Measurements from ENCODE around the gene RFXANK.

DNA sequence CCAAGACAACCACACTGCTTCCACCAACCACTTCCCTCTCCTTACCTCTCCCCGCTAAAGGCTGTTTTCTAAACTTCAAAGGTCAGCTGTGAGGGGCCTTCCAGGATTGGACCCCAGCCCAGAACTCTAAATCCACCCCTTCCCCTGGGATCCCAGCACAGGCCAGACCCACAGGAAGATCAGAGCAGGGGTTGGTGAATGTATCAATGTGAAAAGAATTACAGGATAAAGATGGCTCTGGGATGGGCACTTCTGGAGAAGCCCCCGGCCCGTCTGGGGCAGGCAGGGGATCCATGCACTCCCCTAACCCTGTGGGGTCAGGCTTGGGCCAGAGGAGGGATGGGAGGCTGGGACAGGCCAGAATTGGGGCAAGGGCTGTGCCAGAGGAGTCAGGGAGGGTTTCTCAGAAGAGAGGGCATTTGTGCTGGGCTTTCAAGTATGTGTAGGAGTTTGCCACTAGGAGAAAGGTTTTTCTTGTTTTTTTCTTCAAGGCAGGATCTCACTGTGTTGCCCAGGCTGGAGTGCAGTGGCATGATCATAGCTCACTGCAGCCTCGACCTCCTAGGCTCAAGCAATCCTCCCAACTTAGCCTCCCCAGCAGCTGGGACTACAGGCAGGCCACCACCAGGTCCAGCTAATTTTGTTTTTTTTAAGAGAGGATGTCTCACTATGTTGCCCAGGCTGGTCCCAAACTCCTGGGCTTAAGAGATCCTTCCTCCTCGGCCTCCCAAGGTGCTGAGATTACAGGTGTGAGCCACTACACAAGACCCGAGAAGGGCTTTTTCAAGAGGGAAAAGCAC is 21.0 kb upstream of the RFXANK start:
- TF ChIP-seq EZH2 (IDR thresholded peaks at IDR 0.05; ENCODE audit: borderline replicate concordance, low read depth, low read length, severe bottlenecking) = no peak
- TF ChIP-seq, protein P1, sequence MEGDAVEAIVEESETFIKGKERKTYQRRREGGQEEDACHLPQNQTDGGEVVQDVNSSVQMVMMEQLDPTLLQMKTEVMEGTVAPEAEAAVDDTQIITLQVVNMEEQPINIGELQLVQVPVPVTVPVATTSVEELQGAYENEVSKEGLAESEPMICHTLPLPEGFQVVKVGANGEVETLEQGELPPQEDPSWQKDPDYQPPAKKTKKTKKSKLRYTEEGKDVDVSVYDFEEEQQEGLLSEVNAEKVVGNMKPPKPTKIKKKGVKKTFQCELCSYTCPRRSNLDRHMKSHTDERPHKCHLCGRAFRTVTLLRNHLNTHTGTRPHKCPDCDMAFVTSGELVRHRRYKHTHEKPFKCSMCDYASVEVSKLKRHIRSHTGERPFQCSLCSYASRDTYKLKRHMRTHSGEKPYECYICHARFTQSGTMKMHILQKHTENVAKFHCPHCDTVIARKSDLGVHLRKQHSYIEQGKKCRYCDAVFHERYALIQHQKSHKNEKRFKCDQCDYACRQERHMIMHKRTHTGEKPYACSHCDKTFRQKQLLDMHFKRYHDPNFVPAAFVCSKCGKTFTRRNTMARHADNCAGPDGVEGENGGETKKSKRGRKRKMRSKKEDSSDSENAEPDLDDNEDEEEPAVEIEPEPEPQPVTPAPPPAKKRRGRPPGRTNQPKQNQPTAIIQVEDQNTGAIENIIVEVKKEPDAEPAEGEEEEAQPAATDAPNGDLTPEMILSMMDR (IDR thresholded peaks at IDR 0.05; ENCODE audit: borderline replicate concordance, extremely low read depth, low read length, poor library complexity, severe bottlenecking) = no peak
